CD14-positive monocyte (primary cell): Measurements from ENCODE around the gene GALNT10. TPM values are rescaled to one million over a fixed set of nuclear protein-coding genes. Genes with fewer than 3 reads are reported as not detected.

Source experiments
- DNase-seq, 3 donors: peaks; one replicate each; pipeline ENCODE4 v3.0.0-alpha.2; 2011 to 2022
- H2AFZ ChIP-seq: 2 replicates; pipeline ENCODE4 v1.6.0; 2012; ENCODE audit warnings: mild to moderate bottlenecking, low read depth, low read length, inconsistent platforms; ENCODE audit not compliant: insufficient read depth, poor library complexity, severe bottlenecking
- H3K27ac ChIP-seq, 2 donors: 1 replicate in 1 of 2; 2 replicates in 1 of 2; pipeline ENCODE4 v1.5.1; 2012 to 2013; ENCODE audit warnings: low read length in 2 of 2, control low read depth in 1 of 2, inconsistent platforms in 1 of 2, low read depth in 1 of 2, mild to moderate bottlenecking in 1 of 2
- H3K27me3 ChIP-seq, 2 donors: one replicate each; pipeline versions ENCODE4 v1.6.0 to v1.6.1; 2011 to 2013; ENCODE audit warnings: low read length in 2 of 2; ENCODE audit not compliant: control insufficient read depth in 2 of 2, insufficient read depth in 2 of 2
- H3K36me3 ChIP-seq, 2 donors: replicated peaks in 1 of 2; 1 replicate in 1 of 2; 2 replicates in 1 of 2; pipeline versions ENCODE4 v1.5.1 to v1.6.1; 2012 to 2013; ENCODE audit warnings: low read length in 2 of 2, control low read depth in 1 of 2, inconsistent platforms in 1 of 2, mild to moderate bottlenecking in 1 of 2; ENCODE audit not compliant: insufficient read depth in 2 of 2, control insufficient read depth in 1 of 2
- H3K4me1 ChIP-seq, 2 donors: 1 replicate in 1 of 2; 2 replicates in 1 of 2; pipeline versions ENCODE4 v1.5.1 to v1.6.1; 2012 to 2013; ENCODE audit warnings: low read length in 2 of 2, control low read depth in 1 of 2, inconsistent platforms in 1 of 2, mild to moderate bottlenecking in 1 of 2, moderate library complexity in 1 of 2; ENCODE audit not compliant: insufficient read depth in 2 of 2, control insufficient read depth in 1 of 2
- H3K4me2 ChIP-seq: replicated peaks from 2 replicates; pipeline ENCODE3; 2012; ENCODE audit warnings: low read length, moderate library complexity, mild to moderate bottlenecking; ENCODE audit not compliant: poor library complexity, severe bottlenecking; ENCODE audit errors: extremely low read depth
- H3K4me3 ChIP-seq, 3 experiments: fragments of 200-600 bp in 1 of 3; sonication (generic) in 1 of 3; replicated peaks in 1 of 3; 1 replicate in 2 of 3; 2 replicates in 1 of 3; pipeline ENCODE4 v1.5.1; 2011 to 2013; ENCODE audit warnings: low read length in 3 of 3, mild to moderate bottlenecking in 3 of 3, control low read depth in 2 of 3, low read depth in 2 of 3, inconsistent platforms in 1 of 3, moderate library complexity in 1 of 3
- H3K79me2 ChIP-seq: 2 replicates; pipeline ENCODE4 v1.6.0; 2012; ENCODE audit warnings: mild to moderate bottlenecking, control low read depth, inconsistent platforms, low read length, moderate library complexity; ENCODE audit not compliant: insufficient read depth
- H3K9ac ChIP-seq: 2 replicates; pipeline ENCODE4 v1.6.0; 2017; ENCODE audit warnings: low read length, mild to moderate bottlenecking; ENCODE audit not compliant: insufficient read depth, poor library complexity, severe bottlenecking
- H3K9me3 ChIP-seq, 2 donors: replicated peaks in 1 of 2; 1 replicate in 1 of 2; 2 replicates in 1 of 2; pipeline versions ENCODE4 v1.5.1 to v1.6.1; 2012 to 2013; ENCODE audit warnings: low read length in 2 of 2, control low read depth in 1 of 2; ENCODE audit not compliant: control insufficient read depth in 1 of 2, insufficient read depth in 1 of 2
- H4K20me1 ChIP-seq: 2 replicates; pipeline ENCODE4 v1.6.0; 2012; ENCODE audit warnings: mild to moderate bottlenecking, low read length, control low read depth, moderate library complexity; ENCODE audit not compliant: insufficient read depth
- H3K27ac Mint-ChIP-seq, 7 donors: one replicate each; pipeline ENCODE4 v1.8.0; 2020; ENCODE audit warnings: mild to moderate bottlenecking in 7 of 7, mixed read lengths in 7 of 7, moderate library complexity in 6 of 7, inconsistent platforms in 2 of 7
- H3K27me3 Mint-ChIP-seq, 3 donors: one replicate each; pipeline ENCODE4 v1.8.0; 2021 to 2022; ENCODE audit warnings: low read depth in 3 of 3, mild to moderate bottlenecking in 3 of 3, mixed read lengths in 3 of 3, moderate library complexity in 3 of 3, inconsistent platforms in 1 of 3
- H3K36me3 Mint-ChIP-seq, 2 donors: one replicate each; pipeline ENCODE4 v1.8.0; 2020; ENCODE audit warnings: mixed read lengths in 2 of 2, inconsistent platforms in 1 of 2, mild to moderate bottlenecking in 1 of 2
- H3K4me1 Mint-ChIP-seq: one replicate; pipeline ENCODE4 v1.8.0; 2020; ENCODE audit warnings: mild to moderate bottlenecking, mixed read lengths
- H3K4me3 Mint-ChIP-seq, 2 donors: one replicate each; pipeline ENCODE4 v1.8.0; 2020; ENCODE audit warnings: mild to moderate bottlenecking in 2 of 2, mixed read lengths in 2 of 2, moderate library complexity in 1 of 2
- H3K9me3 Mint-ChIP-seq, 7 donors: one replicate each; pipeline ENCODE4 v1.8.0; 2020 to 2022; ENCODE audit warnings: mixed read lengths in 7 of 7, mild to moderate bottlenecking in 6 of 7, moderate library complexity in 6 of 7, inconsistent platforms in 2 of 7
- CTCF ChIP-seq: fragments of 200-600 bp; IDR thresholded peaks from one replicate; pipeline ENCODE4 v1.8.0; 2022; ENCODE audit warnings: antibody characterized with exemption, mild to moderate bottlenecking
- WGBS: methylation state at CpG from one replicate; pipeline ENCODE4 v1.1.5; 2013; ENCODE audit warnings: missing lambda C conversion rate; ENCODE audit not compliant: insufficient coverage; 5-methylcytosine and 5-hydroxymethylcytosine counted together
- intact Hi-C, 2 donors: fragments of 100-400 bp; cut with micrococcal nuclease; formaldehyde crosslinking; loops; one replicate each; pipeline versions ENCODE4 v1.15.0 to v1.15.1; 2023
- polyA plus RNA-seq, 3 donors: library from polyadenylated mRNA; depleted of rRNA in 1 of 3; unstranded in 2 of 3; stranded (reverse) in 1 of 3; fragments of 300-500 nt in 2 of 3; fragments of >200 nt in 1 of 3; fragmentation: Illumina TruSeq in 2 of 3; gene quantifications; 1 replicate in 2 of 3; 2 replicates in 1 of 3; pipeline ENCODE4 v1.2.3, GENCODE V29; 2012 to 2021

Gene GALNT10
- polyA plus RNA-seq, 3 donors, result 6.2 to 11.6 (median 7.3) TPM

DNA sequence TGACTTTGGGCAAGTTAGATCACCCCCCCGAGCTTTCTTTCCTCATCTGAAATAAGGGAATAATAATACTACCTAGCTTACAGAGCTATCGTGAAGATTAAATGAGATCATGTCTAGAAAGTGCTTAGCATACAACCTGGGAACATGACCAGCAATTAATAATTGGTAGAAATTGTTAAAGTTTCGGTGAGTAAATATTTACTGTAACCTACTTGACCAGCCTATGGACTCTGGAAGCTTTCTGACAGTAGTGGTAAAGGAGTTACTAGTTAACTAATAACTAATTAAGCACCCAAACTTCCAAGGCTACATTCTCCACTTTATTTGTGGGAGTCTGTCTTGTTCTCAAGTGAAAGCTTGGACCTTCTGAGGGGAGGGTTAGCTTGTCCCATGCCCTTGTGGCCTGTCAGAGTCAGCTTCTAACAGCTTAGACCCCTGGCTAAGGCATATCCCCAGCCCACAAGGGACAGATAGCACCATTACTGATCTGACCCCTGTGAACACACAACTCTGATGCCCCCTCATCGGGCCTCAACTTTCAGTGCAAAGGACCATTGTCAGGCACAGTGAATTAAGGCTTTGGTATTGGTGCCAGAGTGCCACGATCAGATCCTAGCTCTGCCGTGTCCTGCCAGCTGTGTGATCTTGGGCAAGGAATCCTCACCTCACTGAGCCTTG is 196.6 kb downstream of the GALNT10 start:
- Histone ChIP-seq H3K27ac (no peak overlapping the region), H4K20me1 (no peaks in the 10 kb centered on the region), H3K9me3 (peaks cover 0 to 4% of the 10 kb centered on the region in 2 donors), H3K79me2 (no peaks in the 10 kb centered on the region), H3K9ac (no peak overlapping the region), H3K27me3 (no peaks in the 10 kb centered on the region), H3K4me1 (no peaks in the 10 kb centered on the region), H3K36me3 (peaks cover 4 to 73% of the 10 kb centered on the region in 2 donors), H2AFZ (no peak overlapping the region), H3K4me3 (no peak overlapping the region), H3K4me2 (no peak overlapping the region)
- WGBS, result no CpG with 5 or more reads among the region's 6 CpGs
- H3K27ac Mint-ChIP-seq, result no peak overlapping the region
- peaks cover 12% of the 10 kb centered on the region for H3K4me1 Mint-ChIP-seq
- H3K9me3 Mint-ChIP-seq, result peaks cover 3 to 15% (median 6%) of the 10 kb centered on the region in 7 donors
- peaks cover 53 to 55% of the 10 kb centered on the region in 2 donors for H3K36me3 Mint-ChIP-seq
- H3K4me3 Mint-ChIP-seq, result no peak overlapping the region
- intact Hi-C loops, result no loop called here
- no peak for TF ChIP-seq CTCF
- H3K27me3 Mint-ChIP-seq, result peaks cover 0 to 1% (median 0%) of the 10 kb centered on the region in 3 donors
- DNase-seq, result no peak

DNA sequence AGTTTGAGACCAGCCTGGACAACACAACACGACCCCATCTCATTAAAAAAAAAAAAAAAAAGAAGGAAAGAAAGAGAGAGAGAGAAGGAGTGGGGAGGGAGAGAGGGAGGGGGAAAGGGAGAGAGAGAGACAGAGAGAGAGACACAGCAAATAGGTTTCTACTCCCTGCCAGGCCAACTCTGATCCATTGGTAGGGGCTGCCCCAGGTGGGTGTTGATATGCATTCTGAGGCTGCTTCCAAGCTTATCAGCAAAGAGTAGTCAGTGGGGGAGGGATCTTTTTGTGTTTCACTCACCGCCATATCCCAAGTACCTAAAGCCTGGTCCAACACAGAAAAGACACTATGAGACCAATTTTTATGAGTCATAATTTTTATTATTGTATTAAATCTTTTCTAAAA is 198.3 kb downstream of the GALNT10 start:
- DNase-seq, result no peak
- Mint-ChIP-seq H3K4me3 (no peak overlapping the region), H3K27ac (peak overlapping the region in 1 of 7 donors; percentile 44), H3K27me3 (peaks cover 0 to 1% (median 0%) of the 10 kb centered on the region in 3 donors), H3K4me1 (peaks cover 12% of the 10 kb centered on the region), H3K36me3 (peaks cover 51 to 61% of the 10 kb centered on the region in 2 donors), H3K9me3 (peaks cover 0 to 3% (median 2%) of the 10 kb centered on the region in 7 donors)
- H2AFZ ChIP-seq, result no peak overlapping the region
- H3K4me2 ChIP-seq, result no peak overlapping the region
- H3K79me2 ChIP-seq, result no peaks in the 10 kb centered on the region
- TF ChIP-seq CTCF, result no peak
- H3K4me3 ChIP-seq, result no peak overlapping the region
- no peaks in the 10 kb centered on the region for H3K27me3 ChIP-seq
- no peak overlapping the region for H3K27ac ChIP-seq
- H3K36me3 ChIP-seq, result peaks cover 5 to 61% of the 10 kb centered on the region in 2 donors
- no CpG with 5 or more reads among the region's 2 CpGs for WGBS
- H3K4me1 ChIP-seq, result no peaks in the 10 kb centered on the region
- H3K9ac ChIP-seq, result no peak overlapping the region
- no peaks in the 10 kb centered on the region for H3K9me3 ChIP-seq
- intact Hi-C loops, result no loop called here
- no peaks in the 10 kb centered on the region for H4K20me1 ChIP-seq
